KMS-11 (cell line): ENCODE measurements around the gene TTC38.

ENCODE experiments used
- H2AFZ ChIP-seq: fragments of 200-600 bp; sonication (generic); 2 replicates; pipeline ENCODE4 v1.6.1; 2016; ENCODE audit warnings: antibody characterized with exemption, mixed run types, low read depth
- H3K27ac ChIP-seq: fragments of 200-600 bp; sonication (generic); 2 replicates; pipeline ENCODE4 v1.6.1; 2016; ENCODE audit warnings: mild to moderate bottlenecking, mixed run types
- H3K27me3 ChIP-seq: fragments of 200-600 bp; sonication (generic); 2 replicates; pipeline ENCODE4 v1.6.1; 2017; ENCODE audit warnings: mild to moderate bottlenecking, low read depth, mixed run types, moderate library complexity; ENCODE audit not compliant: insufficient read depth
- H3K36me3 ChIP-seq: fragments of 200-600 bp; sonication (generic); 2 replicates; pipeline ENCODE4 v1.6.1; 2017; ENCODE audit warnings: mild to moderate bottlenecking, mixed run types; ENCODE audit not compliant: insufficient read depth
- H3K4me1 ChIP-seq: fragments of 200-600 bp; sonication (generic); 2 replicates; pipeline ENCODE4 v1.6.1; 2016; ENCODE audit warnings: mild to moderate bottlenecking, low read depth, mixed run types; ENCODE audit not compliant: poor library complexity, severe bottlenecking
- H3K4me2 ChIP-seq: fragments of 200-600 bp; sonication (generic); 2 replicates; pipeline ENCODE4 v1.7.0; 2016; ENCODE audit warnings: mild to moderate bottlenecking, mixed run types
- H3K4me3 ChIP-seq: fragments of 200-600 bp; sonication (generic); IDR thresholded peaks from 2 replicates; pipeline ENCODE4 v1.6.1; 2017; ENCODE audit warnings: low read depth, low read length, mixed read lengths; ENCODE audit not compliant: insufficient read depth
- H3K79me2 ChIP-seq: fragments of 200-600 bp; sonication (generic); 2 replicates; pipeline ENCODE4 v1.6.1; 2016; ENCODE audit warnings: low read depth, mixed run types; ENCODE audit not compliant: insufficient read depth
- H3K9ac ChIP-seq: fragments of 200-600 bp; sonication (generic); 2 replicates; pipeline ENCODE4 v1.6.1; 2016; ENCODE audit warnings: mild to moderate bottlenecking, mixed run types
- H4K20me1 ChIP-seq: fragments of 200-600 bp; sonication (generic); 2 replicates; pipeline ENCODE4 v1.6.1; 2016; ENCODE audit warnings: mild to moderate bottlenecking, mixed run types; ENCODE audit not compliant: insufficient read depth
- CTCF ChIP-seq: fragments of 200-600 bp; sonication (generic); conservative IDR thresholded peaks from 2 replicates; pipeline ENCODE4 v1.6.1; 2017; ENCODE audit warnings: low read depth, mild to moderate bottlenecking, antibody characterized with exemption, low read length, moderate library complexity, mixed read lengths

The TTC38 gene

GRCh38 chr22:46240907-46241306 is 26.9 kb upstream of the TTC38 start:
- Histone ChIP-seq H3K36me3 (no peaks in the 10 kb centered on the region), H3K27me3 (no peaks in the 10 kb centered on the region), H3K4me2 (peak overlapping the region; percentile 90), H3K79me2 (no peaks in the 10 kb centered on the region), H4K20me1 (no peaks in the 10 kb centered on the region), H3K4me3 (no peak overlapping the region), H3K9ac (no peak overlapping the region), H3K4me1 (peaks cover 47% of the 10 kb centered on the region), H2AFZ (no peak overlapping the region), H3K27ac (peak overlapping the region; percentile 62; the same call in 1 of the 2 replicates)
- TF ChIP-seq CTCF = no peak

DNA sequence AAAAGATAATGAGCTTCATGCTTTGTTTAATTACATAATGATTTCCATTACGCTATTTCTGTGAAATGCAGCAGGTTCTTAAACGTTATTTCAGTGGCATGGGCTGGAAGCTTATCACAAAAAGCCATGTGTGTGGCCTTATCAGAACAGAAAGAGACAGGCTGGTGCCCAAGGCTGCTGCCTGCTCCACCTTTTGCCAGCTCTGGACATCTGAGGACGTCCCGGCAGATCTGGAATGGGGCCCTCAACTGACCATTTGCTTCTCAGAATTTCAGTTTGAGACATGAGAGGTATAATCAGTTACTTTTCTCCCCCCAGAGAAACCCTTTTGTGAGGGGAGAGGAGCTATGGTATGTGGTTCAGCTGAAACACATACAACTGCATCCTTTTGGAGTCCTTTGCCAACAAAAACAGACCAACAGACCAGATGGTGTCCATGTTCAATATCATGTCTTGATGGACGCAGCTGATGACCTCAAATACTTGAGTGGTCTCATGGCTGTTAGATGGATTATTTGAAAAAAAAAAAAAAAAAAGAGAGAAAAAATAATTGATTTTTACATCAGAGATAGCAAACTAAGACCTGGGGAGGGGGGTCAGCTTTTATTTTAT is 26.3 kb upstream of the TTC38 start:
- Histone ChIP-seq H3K9ac (no peak overlapping the region), H3K27me3 (no peaks in the 10 kb centered on the region), H3K36me3 (no peaks in the 10 kb centered on the region), H3K4me2 (peak overlapping the region; percentile 90), H3K4me1 (peaks cover 47% of the 10 kb centered on the region), H2AFZ (no peak overlapping the region), H3K27ac (no peak overlapping the region), H4K20me1 (no peaks in the 10 kb centered on the region), H3K79me2 (no peaks in the 10 kb centered on the region), H3K4me3 (no peak overlapping the region)
- no peak for TF ChIP-seq CTCF

DNA sequence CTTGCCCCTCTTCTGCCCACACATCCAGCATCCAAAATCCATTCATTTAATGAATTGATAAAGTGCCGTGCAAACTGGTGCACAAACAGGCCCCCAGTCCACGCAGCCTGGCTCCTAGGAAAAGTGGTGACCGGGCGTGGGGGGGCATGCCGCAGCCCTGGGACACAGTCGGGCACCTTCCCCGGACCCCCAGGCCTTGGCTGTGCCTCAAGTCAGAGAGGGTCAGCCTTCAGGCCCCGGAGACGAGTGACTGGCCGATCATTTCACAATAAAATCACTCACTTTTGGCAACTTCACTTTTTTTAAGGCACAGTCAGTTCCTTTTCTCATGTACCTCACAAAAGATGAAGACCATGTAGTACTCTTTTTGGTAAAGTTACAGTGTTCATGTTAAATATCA is 25.7 kb upstream of the TTC38 start:
- Histone ChIP-seq H3K27ac (no peak overlapping the region), H3K9ac (no peak overlapping the region), H3K4me1 (peaks cover 47% of the 10 kb centered on the region), H3K27me3 (no peaks in the 10 kb centered on the region), H3K4me2 (no peak overlapping the region), H3K4me3 (no peak overlapping the region), H3K79me2 (no peaks in the 10 kb centered on the region), H2AFZ (no peak overlapping the region), H4K20me1 (no peaks in the 10 kb centered on the region), H3K36me3 (no peaks in the 10 kb centered on the region)
- TF ChIP-seq CTCF = no peak

GRCh38 chr22:46244771-46245170 is 23.0 kb upstream of the TTC38 start:
- no peak for TF ChIP-seq CTCF
- Histone ChIP-seq H2AFZ (no peak overlapping the region), H3K4me1 (peaks cover 39% of the 10 kb centered on the region), H3K79me2 (0 out of 2 replicates have a peak, but pooled peaks cover 4% of the 10 kb centered on the region), H3K4me3 (no peak overlapping the region), H3K36me3 (no peaks in the 10 kb centered on the region), H3K27me3 (no peaks in the 10 kb centered on the region), H3K9ac (no peak overlapping the region), H3K4me2 (no peak overlapping the region), H3K27ac (no peak overlapping the region), H4K20me1 (no peaks in the 10 kb centered on the region)
